HepG2 (cell line): ENCODE measurements around the gene SLC19A1. TPM values are rescaled to one million over a fixed set of nuclear protein-coding genes. Genes with fewer than 3 reads are reported as not detected.

ENCODE experiments used
- ATF1 ChIP-seq: IDR thresholded peaks from 2 replicates; pipeline ENCODE4 v1.6.1; 2016; ENCODE audit warnings: mild to moderate bottlenecking, control low read depth
- ELF1 ChIP-seq: sonication (generic); formaldehyde crosslinking; IDR thresholded peaks from 2 replicates; pipeline ENCODE4 v1.4.0; 2020; ENCODE audit warnings: missing genetic modification reagents
- HDAC2 ChIP-seq: sonication (generic); formaldehyde crosslinking; IDR thresholded peaks from 2 replicates; pipeline ENCODE4 v1.4.0; 2020; ENCODE audit warnings: missing genetic modification reagents
- HOXA3 ChIP-seq: sonication (generic); formaldehyde crosslinking; IDR thresholded peaks from 2 replicates; pipeline ENCODE4 v1.5.0; 2020; ENCODE audit warnings: missing genetic modification reagents
- KLF11 ChIP-seq: IDR thresholded peaks from 2 replicates; pipeline ENCODE4 v1.6.1; 2016; ENCODE audit warnings: missing compliant biosample characterization
- NR2F2 ChIP-seq: IDR thresholded peaks from 2 replicates; pipeline ENCODE4 v1.6.1; 2012; ENCODE audit warnings: low read depth, inconsistent platforms, borderline replicate concordance
- NR2F6 ChIP-seq, 2 experiments: IDR thresholded peaks; 2 replicates each; pipeline ENCODE4 v1.6.1; 2016; ENCODE audit warnings: antibody characterized with exemption in 1 of 2, mild to moderate bottlenecking in 1 of 2
- POGZ ChIP-seq: sonication (generic); formaldehyde crosslinking; IDR thresholded peaks from 2 replicates; pipeline ENCODE4 v1.4.0; 2020; ENCODE audit warnings: mild to moderate bottlenecking, missing genetic modification reagents
- SRSF1 ChIP-seq: fragments of 200-400 bp; formaldehyde crosslinking; optimal IDR thresholded peaks from 2 replicates; pipeline ENCODE3; 2017; ENCODE audit warnings: mild to moderate bottlenecking, low read depth, low read length, moderate library complexity
- TBX3 ChIP-seq: fragments of 450-650 bp; IDR thresholded peaks from 2 replicates; pipeline ENCODE4 v1.6.1; 2017; ENCODE audit warnings: antibody characterized with exemption, mild to moderate bottlenecking, inconsistent platforms, borderline replicate concordance
- ZBTB49 ChIP-seq: sonication (generic); formaldehyde crosslinking; IDR thresholded peaks from 2 replicates; pipeline ENCODE4 v1.4.0; 2020; ENCODE audit warnings: missing genetic modification reagents, borderline replicate concordance
- ZC3H13 ChIP-seq: sonication (generic); formaldehyde crosslinking; IDR thresholded peaks from 2 replicates; pipeline ENCODE4 v1.8.1; 2023; ENCODE audit warnings: mild to moderate bottlenecking, missing genetic modification reagents, moderate library complexity
- ZNF17 ChIP-seq: sonication (generic); formaldehyde crosslinking; IDR thresholded peaks from 2 replicates; pipeline ENCODE4 v1.5.0; 2020; ENCODE audit warnings: mild to moderate bottlenecking, missing genetic modification reagents
- ZNF329 ChIP-seq: sonication (generic); formaldehyde crosslinking; IDR thresholded peaks from 2 replicates; pipeline ENCODE4 v1.9.0; 2021; ENCODE audit warnings: low read depth, mild to moderate bottlenecking, missing genetic modification reagents
- ZSCAN25 ChIP-seq: sonication (generic); formaldehyde crosslinking; IDR thresholded peaks from 2 replicates; pipeline ENCODE4 v1.8.0; 2022; ENCODE audit warnings: mild to moderate bottlenecking, missing genetic modification reagents
- polyA plus RNA-seq, 8 experiments: library from polyadenylated mRNA; depleted of rRNA in 3 of 8; stranded (reverse) in 7 of 8; unstranded in 1 of 8; fragments of >200 nt; fragmentation: Illumina TruSeq in 4 of 8; extraction: Trizol in 4 of 8; gene quantifications; 2 replicates each; pipeline versions ENCODE4 v1.2.1 to v1.2.3, GENCODE V29; 2011 to 2016; ENCODE audit warnings: low read depth in 4 of 8, missing spikeins in 1 of 8, mixed read lengths in 1 of 8; ENCODE audit not compliant: insufficient read depth in 1 of 8
- total RNA-seq, 5 experiments: library from RNA; depleted of rRNA; stranded (reverse); fragments of >200 nt; fragmentation: Illumina TruSeq; extraction: Trizol; gene quantifications; 2 replicates each; pipeline ENCODE4 v1.2.3, GENCODE V29; 2016; ENCODE audit warnings: low read depth in 1 of 5
- TF ChIP-seq, protein P1 (sequence below): IDR thresholded peaks from 2 replicates; pipeline ENCODE4 v1.6.1; 2016; ENCODE audit warnings: missing compliant biosample characterization, missing genetic modification reagents, borderline replicate concordance
- TF ChIP-seq, protein P2 (sequence below): sonication (generic); formaldehyde crosslinking; IDR thresholded peaks from 2 replicates; pipeline ENCODE4 v1.5.0; 2020; ENCODE audit warnings: mild to moderate bottlenecking, missing genetic modification reagents, borderline replicate concordance
- TF ChIP-seq, protein P3 (sequence below): sonication (generic); formaldehyde crosslinking; IDR thresholded peaks from 2 replicates; pipeline ENCODE4 v1.9.0; 2021; ENCODE audit warnings: missing genetic modification reagents, borderline replicate concordance
- TF ChIP-seq, protein P4 (sequence below): sonication (generic); formaldehyde crosslinking; IDR thresholded peaks from 2 replicates; pipeline ENCODE4 v1.8.0; 2022; ENCODE audit warnings: missing genetic modification reagents, mild to moderate bottlenecking, inconsistent platforms, borderline replicate concordance

Gene SLC19A1
- total and polyA plus RNA-seq, 2 of the 13 experiments (the other 11 are each of a cell fraction or from before 2014, with no cell fraction given) = 21.8 to 23.0 TPM

GRCh38 chr21:45552696-45553391, 10.6 kb upstream of the SLC19A1 start (continued):
- TF ChIP-seq HOXA3 (CRISPR knock-in tag) (peak; percentile 49; the same call in 1 of the 2 replicates), KLF11 (CRISPR knock-in tag) (no peak), TBX3 (no peak), POGZ (0 out of 2 replicates have a peak, but pooled peaks have one; percentile 20), ZNF17 (CRISPR knock-in tag) (no peak), ATF1 (CRISPR knock-in tag) (no peak), ZNF329 (no peak), HDAC2 (CRISPR knock-in tag) (peak; percentile 43; the same call in 1 of the 2 replicates), SRSF1 (peak; percentile 51), NR2F6 (IDR thresholded peaks at IDR 0.05) (0 out of 2 replicates have a peak, but pooled peaks have one; percentile 42), NR2F6 (CRISPR knock-in tag; IDR thresholded peaks at IDR 0.05) (peak; percentile 67), NR2F2 (peak; percentile 54; the same call in 1 of the 2 replicates), ZC3H13 (no peak), ZBTB49 (CRISPR knock-in tag) (no peak), ELF1 (CRISPR knock-in tag) (no peak), ZSCAN25 (peak; percentile 49; the same call in 1 of the 2 replicates)
- TF ChIP-seq, protein P1, sequence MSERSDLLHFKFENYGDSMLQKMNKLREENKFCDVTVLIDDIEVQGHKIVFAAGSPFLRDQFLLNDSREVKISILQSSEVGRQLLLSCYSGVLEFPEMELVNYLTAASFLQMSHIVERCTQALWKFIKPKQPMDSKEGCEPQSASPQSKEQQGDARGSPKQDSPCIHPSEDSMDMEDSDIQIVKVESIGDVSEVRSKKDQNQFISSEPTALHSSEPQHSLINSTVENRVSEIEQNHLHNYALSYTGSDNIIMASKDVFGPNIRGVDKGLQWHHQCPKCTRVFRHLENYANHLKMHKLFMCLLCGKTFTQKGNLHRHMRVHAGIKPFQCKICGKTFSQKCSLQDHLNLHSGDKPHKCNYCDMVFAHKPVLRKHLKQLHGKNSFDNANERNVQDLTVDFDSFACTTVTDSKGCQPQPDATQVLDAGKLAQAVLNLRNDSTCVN (CRISPR knock-in tag) = no peak
- TF ChIP-seq, protein P2, sequence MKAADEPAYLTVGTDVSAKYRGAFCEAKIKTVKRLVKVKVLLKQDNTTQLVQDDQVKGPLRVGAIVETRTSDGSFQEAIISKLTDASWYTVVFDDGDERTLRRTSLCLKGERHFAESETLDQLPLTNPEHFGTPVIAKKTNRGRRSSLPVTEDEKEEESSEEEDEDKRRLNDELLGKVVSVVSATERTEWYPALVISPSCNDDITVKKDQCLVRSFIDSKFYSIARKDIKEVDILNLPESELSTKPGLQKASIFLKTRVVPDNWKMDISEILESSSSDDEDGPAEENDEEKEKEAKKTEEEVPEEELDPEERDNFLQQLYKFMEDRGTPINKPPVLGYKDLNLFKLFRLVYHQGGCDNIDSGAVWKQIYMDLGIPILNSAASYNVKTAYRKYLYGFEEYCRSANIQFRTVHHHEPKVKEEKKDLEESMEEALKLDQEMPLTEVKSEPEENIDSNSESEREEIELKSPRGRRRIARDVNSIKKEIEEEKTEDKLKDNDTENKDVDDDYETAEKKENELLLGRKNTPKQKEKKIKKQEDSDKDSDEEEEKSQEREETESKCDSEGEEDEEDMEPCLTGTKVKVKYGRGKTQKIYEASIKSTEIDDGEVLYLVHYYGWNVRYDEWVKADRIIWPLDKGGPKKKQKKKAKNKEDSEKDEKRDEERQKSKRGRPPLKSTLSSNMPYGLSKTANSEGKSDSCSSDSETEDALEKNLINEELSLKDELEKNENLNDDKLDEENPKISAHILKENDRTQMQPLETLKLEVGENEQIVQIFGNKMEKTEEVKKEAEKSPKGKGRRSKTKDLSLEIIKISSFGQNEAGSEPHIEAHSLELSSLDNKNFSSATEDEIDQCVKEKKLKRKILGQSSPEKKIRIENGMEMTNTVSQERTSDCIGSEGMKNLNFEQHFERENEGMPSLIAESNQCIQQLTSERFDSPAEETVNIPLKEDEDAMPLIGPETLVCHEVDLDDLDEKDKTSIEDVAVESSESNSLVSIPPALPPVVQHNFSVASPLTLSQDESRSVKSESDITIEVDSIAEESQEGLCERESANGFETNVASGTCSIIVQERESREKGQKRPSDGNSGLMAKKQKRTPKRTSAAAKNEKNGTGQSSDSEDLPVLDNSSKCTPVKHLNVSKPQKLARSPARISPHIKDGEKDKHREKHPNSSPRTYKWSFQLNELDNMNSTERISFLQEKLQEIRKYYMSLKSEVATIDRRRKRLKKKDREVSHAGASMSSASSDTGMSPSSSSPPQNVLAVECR = peak; percentile 30; the same call in 1 of the 2 replicates
- TF ChIP-seq, protein P3, sequence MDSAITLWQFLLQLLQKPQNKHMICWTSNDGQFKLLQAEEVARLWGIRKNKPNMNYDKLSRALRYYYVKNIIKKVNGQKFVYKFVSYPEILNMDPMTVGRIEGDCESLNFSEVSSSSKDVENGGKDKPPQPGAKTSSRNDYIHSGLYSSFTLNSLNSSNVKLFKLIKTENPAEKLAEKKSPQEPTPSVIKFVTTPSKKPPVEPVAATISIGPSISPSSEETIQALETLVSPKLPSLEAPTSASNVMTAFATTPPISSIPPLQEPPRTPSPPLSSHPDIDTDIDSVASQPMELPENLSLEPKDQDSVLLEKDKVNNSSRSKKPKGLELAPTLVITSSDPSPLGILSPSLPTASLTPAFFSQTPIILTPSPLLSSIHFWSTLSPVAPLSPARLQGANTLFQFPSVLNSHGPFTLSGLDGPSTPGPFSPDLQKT (CRISPR knock-in tag) = no peak
- TF ChIP-seq, protein P4, sequence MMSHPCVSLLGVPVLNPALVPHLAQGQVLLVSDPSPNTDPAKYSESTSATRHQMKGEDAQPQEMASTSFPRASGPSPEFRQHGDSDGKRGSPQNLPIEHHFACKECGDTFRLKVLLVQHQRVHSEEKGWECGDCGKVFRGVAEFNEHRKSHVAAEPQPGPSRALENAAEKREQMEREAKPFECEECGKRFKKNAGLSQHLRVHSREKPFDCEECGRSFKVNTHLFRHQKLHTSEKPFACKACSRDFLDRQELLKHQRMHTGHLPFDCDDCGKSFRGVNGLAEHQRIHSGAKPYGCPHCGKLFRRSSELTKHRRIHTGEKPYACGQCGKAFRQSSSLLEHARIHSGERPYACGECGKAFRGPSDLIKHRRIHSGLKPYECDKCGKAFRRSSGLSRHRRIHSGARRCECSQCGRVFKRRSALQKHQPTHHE (CRISPR knock-in tag) = no peak
